A549 (cell line): ENCODE results near the gene SART3.

Experiments used
- HOXB13 ChIP-seq: fragments of 250-450 bp; sonication (Bioruptor Pico); IDR thresholded peaks from 2 replicates; pipeline ENCODE4 v1.5.0; 2020; ENCODE audit warnings: low read depth, mild to moderate bottlenecking, moderate library complexity
- POLR2AphosphoS2 ChIP-seq: conservative IDR thresholded peaks from 2 replicates; pipeline ENCODE4 v1.6.1; 2012; ENCODE audit warnings: low read length, improper control_type of control experiment, inconsistent platforms
- TF ChIP-seq, protein P1 (sequence below): fragments of 450-650 bp; IDR thresholded peaks from 2 replicates; pipeline ENCODE4 v1.6.1; 2014; ENCODE audit warnings: antibody characterized with exemption

DNA sequence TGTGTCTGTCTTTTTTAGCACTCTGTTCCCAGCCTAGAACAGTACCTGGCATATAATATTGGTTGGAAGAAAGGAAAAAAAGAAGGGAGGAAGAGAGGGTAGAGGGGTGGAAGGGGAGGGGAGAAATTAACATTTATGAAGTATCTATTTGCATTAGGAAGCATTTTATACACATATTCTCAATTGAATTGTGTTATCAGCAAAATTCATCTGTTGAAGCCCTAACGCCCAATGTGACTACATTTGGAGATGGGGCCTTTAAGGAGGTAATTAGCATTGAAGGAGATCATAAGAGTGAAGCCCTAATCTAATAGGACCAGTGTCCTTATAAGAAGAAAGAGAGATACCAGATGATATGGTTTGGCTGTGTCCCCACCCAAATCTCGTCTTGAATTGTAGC lies 76.1 kb downstream of the SART3 start:
- TF ChIP-seq, protein P1, sequence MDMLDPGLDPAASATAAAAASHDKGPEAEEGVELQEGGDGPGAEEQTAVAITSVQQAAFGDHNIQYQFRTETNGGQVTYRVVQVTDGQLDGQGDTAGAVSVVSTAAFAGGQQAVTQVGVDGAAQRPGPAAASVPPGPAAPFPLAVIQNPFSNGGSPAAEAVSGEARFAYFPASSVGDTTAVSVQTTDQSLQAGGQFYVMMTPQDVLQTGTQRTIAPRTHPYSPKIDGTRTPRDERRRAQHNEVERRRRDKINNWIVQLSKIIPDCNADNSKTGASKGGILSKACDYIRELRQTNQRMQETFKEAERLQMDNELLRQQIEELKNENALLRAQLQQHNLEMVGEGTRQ = no peak
- TF ChIP-seq POLR2AphosphoS2 (no peak), HOXB13 (no peak)
